ENCODE results near the gene PPP3CA.
"Not testable (repeated sequence)": the region's sequence is repeated elsewhere in the genome, so short reads cannot be mapped to it uniquely, and the experiment has no call there.

Gene PPP3CA

DNA sequence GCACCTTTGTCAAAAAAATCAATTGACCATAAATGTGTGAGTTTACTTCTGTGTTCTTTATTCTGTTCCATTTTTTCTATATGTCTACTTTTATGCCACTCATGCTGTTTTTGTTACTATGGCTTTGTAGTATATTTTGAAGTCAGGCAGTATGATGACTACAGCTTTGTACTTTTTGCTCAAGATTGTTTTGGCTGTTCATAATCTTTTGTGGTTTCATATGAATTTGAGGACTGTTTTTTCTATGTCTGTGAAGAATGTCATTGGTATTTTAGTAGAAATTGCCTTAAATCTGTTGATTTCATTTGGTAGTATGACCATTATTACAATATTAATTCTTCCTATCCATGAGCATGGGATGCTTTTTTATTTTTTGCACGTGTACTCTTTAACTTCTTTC lies 346.8 kb downstream of the PPP3CA start:
- no peak for DNase-seq (ENCODE audit: low read depth)

DNA sequence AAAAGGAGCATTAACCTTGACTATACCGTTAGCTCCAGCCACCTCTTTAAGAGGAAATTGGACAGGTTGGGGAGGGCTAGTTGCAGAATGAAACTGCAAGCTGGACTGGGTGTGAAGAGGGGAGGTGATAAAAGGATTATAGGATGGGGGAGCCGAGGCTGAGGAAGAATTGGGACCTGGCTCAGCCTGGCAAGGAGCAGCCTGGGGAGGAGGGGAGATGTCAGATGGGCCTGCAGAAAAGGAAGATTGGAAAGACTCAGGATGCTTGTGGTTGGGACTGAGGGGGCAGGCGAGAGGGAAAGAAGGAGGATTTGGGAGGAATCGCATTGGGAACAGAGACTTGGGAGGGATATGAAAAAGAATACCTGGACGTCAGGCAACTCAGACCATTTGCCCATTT lies 351.7 kb downstream of the PPP3CA start:
- no peak for DNase-seq (ENCODE audit: low read depth)

- DNase-seq (ENCODE audit: low read depth) = not testable (repeated sequence)
Observed at GRCh38 chr4:100995002-100995401, 352.3 kb downstream of the PPP3CA start.

GRCh38 chr4:100991332-100992069 lies 355.8 kb downstream of the PPP3CA start:
- not testable (repeated sequence) for DNase-seq (ENCODE audit: low read depth)

DNA sequence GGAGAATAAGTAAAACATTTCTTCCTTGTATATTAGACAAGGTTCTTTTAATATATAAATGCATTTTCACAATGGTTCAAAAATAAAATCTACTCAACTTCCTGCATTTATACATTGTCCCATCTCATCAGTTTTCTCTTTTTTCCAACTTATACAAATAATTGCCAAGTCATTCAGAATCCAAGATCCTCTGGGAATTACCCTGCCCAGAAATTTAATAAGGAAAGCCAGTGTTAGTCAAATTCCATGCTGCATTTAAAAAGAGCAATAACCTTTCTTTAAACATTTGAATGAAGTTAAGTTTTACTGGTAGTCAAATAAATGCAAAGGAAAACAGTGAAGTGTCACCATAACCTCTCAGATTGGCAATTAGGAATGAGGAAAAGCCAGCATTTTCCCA lies 357.9 kb downstream of the PPP3CA start:
- no peak for DNase-seq (ENCODE audit: low read depth)

DNA sequence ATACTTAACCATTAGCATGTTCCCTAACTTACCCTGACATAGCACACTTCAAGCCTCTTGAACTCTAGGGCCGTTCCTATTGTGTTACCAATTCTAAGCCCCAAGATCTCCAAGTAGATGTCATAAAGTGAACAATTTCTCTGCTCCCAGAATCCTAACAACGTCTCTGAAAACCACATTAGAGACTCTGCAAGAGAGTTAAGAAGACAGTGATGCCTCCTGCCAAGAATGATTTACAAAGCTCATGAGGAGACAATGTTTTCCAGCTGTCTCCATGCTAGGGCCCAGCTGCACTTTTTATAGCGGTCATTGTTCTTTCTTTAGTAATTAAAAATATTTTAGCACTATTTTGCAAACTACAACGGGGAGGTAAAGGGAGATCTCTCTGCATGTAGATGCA lies 358.4 kb downstream of the PPP3CA start:
- DNase-seq (ENCODE audit: low read depth) = no peak

GRCh38 chr4:100986360-100986868 lies 360.9 kb downstream of the PPP3CA start:
- no peak for DNase-seq (ENCODE audit: low read depth)

DNA sequence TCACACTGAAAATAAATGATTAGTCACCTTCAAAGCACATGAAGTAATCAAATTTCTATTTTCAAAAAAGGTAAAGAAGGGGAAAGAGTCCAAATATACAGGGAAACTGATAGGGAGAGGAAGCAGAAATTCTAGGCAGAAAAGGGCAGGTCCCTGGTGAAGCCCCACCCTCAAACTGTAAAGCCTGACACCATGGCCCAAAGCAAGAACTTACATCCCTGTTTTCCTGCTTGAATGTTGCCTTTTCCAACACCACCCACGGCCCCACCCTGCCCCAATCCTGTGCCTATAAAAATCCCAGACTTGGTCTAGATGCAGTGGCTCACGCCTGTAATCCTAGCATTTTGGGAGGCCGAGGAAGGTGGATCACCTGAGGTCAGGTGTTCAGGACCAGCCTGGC lies 361.8 kb downstream of the PPP3CA start:
- no peak for DNase-seq (ENCODE audit: low read depth)

DNA sequence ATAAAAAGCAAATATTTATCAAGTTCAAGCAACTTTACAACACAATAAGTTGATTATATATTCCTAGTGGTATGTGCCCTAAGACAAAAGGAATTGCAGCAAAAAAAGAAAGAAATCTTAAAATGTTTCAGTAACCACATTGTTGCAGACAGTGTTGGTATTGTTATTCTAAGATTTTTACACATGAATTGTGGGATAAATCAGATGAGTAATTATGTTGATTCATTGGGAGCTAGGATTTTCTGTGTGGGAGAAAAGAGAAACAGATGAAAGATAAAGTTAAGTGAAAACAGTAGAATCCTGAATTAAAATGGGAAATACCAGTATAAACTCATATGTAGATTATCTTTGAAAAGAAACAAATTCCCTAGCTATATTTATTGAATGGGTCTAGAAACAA lies 362.4 kb downstream of the PPP3CA start:
- DNase-seq (ENCODE audit: low read depth) = no peak

- no peak for DNase-seq (ENCODE audit: low read depth)
Observed at GRCh38 chr4:100983426-100983825, 363.9 kb downstream of the PPP3CA start.

GRCh38 chr4:100982345-100982744 lies 365.0 kb downstream of the PPP3CA start:
- DNase-seq (ENCODE audit: low read depth) = no peak

GRCh38 chr4:100981447-100982204 lies 365.7 kb downstream of the PPP3CA start:
- DNase-seq (ENCODE audit: low read depth) = no peak

DNA sequence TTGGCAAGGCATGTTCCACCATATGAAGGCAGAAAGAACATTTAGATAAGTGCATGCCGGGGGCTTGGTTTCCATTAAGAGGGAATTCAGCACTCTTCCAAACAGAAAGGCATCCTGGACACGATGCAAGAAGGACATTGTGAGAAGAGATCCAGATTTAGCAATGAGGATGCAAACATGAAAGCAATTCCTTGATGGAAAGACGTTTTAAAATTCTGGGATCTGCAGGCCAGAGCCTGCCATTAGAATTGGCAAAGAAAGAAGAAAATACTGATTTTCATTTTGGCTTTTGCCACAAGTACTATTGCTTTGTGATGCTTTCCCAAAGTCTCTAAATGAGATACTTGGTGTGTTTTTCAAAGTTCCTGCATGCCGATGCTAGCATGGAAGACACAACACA lies 367.6 kb downstream of the PPP3CA start:
- no peak for DNase-seq (ENCODE audit: low read depth)

DNA sequence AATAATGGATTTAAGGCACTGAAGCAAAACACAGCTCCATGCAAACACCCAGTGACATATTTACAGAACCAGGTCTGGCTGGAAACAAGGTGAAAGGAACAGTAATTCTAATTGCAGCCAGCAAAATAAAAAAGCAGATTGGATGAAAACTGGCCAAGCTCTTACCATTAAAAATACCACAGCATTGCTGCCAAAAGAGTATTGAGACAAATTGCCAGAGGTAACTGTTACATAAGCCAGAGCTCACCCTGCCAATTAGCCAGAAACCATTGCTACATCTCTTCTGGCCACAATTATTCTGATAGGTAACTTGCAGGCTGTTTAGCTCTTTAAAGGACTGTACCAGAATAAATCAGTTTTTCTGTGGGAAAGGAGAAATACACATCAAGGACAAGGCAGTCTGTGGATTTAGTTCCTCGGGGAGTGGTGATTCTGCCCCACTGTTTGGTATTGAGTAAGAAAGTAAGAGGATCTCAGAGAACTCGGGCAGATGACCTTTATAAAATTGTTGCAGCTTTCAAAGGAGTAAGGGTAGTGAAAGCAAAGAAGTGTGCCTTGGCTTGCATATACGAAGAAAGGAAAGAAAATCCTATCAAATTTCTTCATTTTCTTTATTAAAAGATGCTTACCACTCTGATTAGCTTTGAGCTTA lies 369.5 kb downstream of the PPP3CA start:
- no peak for DNase-seq (ENCODE audit: low read depth)

GRCh38 chr4:100977274-100977673 lies 370.1 kb downstream of the PPP3CA start:
- DNase-seq (ENCODE audit: low read depth) = no peak
